ENCODE data around the gene SLC6A3.

The SLC6A3 gene

DNA sequence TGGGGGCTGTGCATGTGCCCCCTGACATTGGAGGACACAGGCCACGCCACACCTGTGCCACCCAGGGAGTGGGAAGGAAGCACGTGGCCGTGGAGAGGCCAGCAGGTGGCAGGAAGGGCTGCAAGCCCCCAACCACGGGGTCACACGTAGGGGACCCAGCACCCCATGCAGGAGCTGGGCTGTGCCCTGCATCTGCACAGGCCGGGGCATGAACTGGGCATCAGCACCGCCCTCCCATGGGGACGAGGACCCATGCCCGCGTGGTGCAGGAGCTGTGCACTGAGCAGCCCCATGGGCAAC, 86.6 kb downstream of the SLC6A3 start:
- H3K4me3 ChIP-seq = no peak overlapping the region
- TF ChIP-seq, protein P1, sequence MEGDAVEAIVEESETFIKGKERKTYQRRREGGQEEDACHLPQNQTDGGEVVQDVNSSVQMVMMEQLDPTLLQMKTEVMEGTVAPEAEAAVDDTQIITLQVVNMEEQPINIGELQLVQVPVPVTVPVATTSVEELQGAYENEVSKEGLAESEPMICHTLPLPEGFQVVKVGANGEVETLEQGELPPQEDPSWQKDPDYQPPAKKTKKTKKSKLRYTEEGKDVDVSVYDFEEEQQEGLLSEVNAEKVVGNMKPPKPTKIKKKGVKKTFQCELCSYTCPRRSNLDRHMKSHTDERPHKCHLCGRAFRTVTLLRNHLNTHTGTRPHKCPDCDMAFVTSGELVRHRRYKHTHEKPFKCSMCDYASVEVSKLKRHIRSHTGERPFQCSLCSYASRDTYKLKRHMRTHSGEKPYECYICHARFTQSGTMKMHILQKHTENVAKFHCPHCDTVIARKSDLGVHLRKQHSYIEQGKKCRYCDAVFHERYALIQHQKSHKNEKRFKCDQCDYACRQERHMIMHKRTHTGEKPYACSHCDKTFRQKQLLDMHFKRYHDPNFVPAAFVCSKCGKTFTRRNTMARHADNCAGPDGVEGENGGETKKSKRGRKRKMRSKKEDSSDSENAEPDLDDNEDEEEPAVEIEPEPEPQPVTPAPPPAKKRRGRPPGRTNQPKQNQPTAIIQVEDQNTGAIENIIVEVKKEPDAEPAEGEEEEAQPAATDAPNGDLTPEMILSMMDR (IDR thresholded peaks at IDR 0.05) = no peak
- H3K27ac ChIP-seq = no peak overlapping the region
- no peak for DNase-seq (ENCODE audit: low spot score)

DNA sequence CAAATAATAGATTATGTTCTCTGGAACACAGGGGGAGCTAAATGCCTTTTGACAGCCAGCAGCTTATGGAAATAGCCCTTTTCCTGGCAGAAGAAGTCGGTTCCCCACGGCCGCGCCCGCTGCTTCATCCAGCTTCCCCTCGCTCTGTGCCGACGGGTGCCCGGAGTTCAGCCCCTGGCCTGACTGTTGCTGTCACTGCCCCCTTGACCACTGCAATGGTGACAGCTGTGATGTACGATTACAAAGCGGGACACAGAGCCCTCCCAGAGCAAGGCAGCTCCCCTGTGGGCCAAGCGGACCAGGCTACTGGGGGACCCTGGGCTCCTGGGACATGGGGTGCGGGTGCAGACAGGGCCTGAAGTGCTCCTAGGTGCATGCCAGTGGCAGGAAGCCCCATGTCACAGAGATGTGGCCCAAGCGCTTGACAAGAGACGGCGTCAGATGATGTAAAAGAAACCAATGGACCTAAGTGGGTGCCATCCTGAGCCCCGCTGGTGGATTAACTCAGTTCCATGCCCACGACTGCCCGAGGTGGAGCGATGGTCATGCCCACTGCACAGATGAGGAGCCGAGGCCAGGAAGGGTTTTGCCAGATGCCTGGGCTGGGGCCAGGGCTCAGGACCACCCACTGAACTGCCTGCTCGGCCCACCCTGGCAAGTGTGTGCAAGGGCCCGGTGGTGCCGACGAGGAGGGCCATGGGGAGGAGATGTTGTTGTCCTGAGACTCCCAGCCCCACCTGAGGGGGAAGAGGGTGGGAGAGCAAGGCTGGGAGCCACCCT, 87.1 kb downstream of the SLC6A3 start:
- Histone ChIP-seq H3K27ac (no peak overlapping the region), H3K4me3 (no peak overlapping the region)
- no peak for DNase-seq (ENCODE audit: low spot score)
- TF ChIP-seq, protein P1 (IDR thresholded peaks at IDR 0.05) = no peak

DNA sequence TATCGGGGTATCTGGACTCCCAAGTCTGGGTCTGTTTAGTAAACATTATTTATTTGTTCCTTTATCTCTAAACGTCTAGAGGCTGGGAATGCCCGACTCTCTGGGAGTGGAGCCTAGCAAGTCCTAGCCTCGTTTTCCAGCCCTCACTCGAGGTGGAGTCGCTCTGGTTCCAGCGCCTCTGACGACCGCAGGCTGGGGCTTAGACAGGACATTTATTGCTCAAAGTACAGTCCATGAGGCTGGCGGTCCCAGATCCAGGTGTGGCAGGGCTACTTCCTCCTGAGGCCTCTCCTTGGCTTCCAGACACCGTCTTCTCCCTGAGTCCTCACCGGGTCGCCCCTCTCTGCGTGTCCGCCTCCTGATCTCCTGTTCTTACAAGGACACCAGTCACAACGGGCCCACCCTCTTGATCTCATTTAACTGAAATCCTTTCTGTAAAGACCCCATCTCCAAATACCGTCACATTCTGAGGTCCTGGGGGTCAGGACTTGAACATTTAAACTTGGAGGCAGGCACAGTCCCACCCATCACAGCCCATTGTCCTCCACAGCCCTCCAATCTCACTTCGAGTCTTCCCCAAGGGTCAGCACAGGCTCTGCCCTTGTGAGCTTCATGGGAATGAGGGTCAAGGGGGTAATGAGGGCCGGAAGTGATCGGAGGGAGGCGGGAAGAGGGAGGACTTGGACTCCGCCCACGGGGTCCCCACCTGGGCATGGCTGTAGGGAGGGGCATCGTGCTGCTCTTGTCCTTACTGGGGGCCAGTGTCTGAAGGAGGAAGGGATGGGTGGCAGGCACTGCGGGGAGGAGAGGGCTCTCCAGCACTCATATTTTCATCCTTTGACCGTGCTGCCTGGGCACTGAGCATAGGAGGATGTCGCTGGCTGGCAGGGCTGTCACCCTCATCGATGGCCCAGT, 88.1 kb downstream of the SLC6A3 start:
- no peak for DNase-seq (ENCODE audit: low spot score)
- no peak overlapping the region for H3K27ac ChIP-seq
- no peak overlapping the region for H3K4me3 ChIP-seq
- TF ChIP-seq, protein P1 (IDR thresholded peaks at IDR 0.05) = no peak

DNA sequence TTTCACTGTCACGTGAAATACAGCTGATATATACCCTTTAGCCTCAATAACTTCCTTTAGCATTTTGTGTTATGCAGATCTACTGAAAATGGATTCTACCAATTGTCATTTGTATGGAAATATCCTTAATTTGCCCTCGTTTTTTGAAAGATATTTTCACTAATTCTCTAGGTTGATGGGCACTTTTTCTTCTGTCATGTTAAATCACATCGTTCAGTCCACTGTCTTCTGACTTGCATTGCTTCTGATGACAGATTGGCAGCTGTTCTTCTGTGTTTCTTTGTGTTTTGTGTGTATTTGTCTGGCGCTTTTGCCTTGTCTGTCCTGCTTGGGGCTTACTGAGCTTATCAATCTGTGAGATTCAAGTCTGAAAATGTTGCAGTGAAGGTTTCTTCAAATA, 90.7 kb downstream of the SLC6A3 start:
- H3K27ac ChIP-seq = no peak overlapping the region
- DNase-seq (ENCODE audit: low spot score) = no peak
- H3K4me3 ChIP-seq = no peak overlapping the region
- TF ChIP-seq, protein P1 (IDR thresholded peaks at IDR 0.05) = no peak

DNA sequence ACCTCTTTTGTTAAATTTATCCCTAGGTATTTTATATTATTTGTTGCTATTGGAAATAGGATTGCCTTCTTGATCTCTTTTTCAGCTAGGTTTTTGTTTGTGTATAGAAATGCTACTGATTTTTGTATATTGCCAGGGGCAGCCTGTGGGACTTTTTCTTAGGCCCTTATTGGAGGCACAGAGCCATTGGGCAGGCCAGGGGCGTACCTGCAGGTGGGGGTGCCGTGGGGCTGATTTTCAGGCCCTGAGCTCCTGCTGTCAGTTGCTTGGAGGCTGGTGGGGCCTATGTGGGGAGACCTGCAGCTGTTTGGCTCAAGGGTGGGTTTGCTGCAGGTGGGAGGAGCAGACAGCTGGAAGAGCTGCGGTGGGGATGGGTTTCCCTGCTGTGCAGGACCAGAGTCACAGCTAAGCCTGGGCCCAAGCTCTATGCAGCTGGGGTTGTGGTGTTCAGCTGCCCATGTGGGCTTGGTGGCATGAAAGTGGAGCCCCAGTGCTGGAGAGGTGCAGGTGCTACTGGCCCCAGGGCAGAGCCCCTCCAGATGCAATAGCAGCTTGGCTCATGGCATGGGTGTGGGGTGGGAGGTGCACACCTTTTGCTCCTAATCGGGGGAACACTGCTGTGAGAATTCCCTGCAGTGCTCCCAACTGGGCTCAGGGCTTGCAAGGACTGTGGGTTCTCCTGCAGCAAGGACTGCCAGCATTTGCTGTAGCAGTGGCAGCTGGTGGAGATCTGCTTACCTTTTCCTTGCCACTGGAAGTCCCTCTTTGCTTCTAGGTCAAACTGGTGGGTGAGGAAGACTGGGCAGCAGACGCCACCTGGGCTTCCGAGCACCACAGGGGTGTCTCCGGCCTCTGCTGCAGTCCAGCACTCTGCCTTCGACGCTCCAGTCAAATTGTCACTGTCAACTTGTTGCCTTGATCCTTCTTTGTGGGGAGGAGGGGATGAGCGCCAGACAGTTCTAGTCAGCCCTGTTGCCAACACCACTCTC, 92.7 kb downstream of the SLC6A3 start:
- no peak overlapping the region for H3K27ac ChIP-seq
- DNase-seq (ENCODE audit: low spot score) = no peak
- H3K4me3 ChIP-seq = no peak overlapping the region
- TF ChIP-seq, protein P1 (IDR thresholded peaks at IDR 0.05) = no peak

DNA sequence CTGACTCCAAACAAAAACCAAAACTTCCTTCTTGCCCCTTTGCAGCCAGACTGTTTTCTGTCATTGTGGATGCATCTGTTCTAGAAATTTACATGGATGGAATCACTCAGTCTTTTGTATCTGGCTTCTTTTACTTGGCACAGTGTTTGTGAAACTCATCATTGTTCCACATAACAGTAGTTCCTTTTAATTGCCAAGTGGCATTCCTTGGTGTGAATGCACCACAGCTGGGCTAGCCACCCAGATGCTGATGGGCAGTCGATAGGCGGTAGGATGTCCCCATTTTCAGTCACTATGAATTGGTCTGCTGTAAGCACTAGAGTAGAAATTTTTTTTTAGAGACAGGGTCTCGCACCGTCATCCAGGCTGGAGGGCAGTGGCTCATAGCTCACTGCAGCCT, 94.1 kb downstream of the SLC6A3 start:
- Histone ChIP-seq H3K4me3 (no peak overlapping the region), H3K27ac (no peak overlapping the region)
- TF ChIP-seq, protein P1 (IDR thresholded peaks at IDR 0.05) = no peak
- no peak for DNase-seq (ENCODE audit: low spot score)

All from coronary artery (tissue), 2 donors.